ENCODE results near the gene DDR1. TPM values are rescaled to one million over a fixed set of nuclear protein-coding genes. Genes with fewer than 3 reads are reported as not detected.

The DDR1 gene
- polyA plus RNA-seq, 1 donor from 2014 or later: 196 TPM

DNA sequence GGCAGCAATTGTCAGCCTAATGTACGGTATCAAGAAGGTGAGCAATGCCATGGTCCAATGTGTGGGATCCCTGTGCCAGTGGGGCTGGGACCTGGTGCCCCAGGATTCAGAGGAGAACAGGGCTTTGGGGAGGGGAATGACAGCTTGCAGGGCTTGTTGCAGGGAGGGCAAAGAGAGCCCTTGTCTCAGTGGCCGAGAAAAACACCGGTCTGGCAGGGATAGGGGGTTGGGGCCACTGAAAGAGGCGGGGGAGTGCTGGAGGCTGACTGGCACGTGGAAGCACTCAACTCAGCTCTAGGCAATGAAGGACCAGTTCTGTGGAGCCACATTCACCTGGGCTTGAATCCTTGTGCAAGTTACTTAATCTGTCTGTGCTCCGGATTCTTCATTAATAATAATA is 52.9 kb downstream of the DDR1 start:
- TF ChIP-seq RAD21 (conservative IDR thresholded peaks at IDR 0.05): no peak
- TF ChIP-seq, protein P1, sequence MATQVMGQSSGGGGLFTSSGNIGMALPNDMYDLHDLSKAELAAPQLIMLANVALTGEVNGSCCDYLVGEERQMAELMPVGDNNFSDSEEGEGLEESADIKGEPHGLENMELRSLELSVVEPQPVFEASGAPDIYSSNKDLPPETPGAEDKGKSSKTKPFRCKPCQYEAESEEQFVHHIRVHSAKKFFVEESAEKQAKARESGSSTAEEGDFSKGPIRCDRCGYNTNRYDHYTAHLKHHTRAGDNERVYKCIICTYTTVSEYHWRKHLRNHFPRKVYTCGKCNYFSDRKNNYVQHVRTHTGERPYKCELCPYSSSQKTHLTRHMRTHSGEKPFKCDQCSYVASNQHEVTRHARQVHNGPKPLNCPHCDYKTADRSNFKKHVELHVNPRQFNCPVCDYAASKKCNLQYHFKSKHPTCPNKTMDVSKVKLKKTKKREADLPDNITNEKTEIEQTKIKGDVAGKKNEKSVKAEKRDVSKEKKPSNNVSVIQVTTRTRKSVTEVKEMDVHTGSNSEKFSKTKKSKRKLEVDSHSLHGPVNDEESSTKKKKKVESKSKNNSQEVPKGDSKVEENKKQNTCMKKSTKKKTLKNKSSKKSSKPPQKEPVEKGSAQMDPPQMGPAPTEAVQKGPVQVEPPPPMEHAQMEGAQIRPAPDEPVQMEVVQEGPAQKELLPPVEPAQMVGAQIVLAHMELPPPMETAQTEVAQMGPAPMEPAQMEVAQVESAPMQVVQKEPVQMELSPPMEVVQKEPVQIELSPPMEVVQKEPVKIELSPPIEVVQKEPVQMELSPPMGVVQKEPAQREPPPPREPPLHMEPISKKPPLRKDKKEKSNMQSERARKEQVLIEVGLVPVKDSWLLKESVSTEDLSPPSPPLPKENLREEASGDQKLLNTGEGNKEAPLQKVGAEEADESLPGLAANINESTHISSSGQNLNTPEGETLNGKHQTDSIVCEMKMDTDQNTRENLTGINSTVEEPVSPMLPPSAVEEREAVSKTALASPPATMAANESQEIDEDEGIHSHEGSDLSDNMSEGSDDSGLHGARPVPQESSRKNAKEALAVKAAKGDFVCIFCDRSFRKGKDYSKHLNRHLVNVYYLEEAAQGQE (IDR thresholded peaks at IDR 0.05; ENCODE audit: borderline replicate concordance): no peak
- H4K20me1 ChIP-seq (ENCODE audit: insufficient read depth): no peaks in the 10 kb centered on the region
- no peak overlapping the region for H3K9ac ChIP-seq (ENCODE audit: low read length)
- H3K27me3 ChIP-seq (ENCODE audit: insufficient read depth, low read depth, low read length): no peaks in the 10 kb centered on the region
- no peak overlapping the region for H3K4me2 ChIP-seq (ENCODE audit: low read length)
- H3K9me2 ChIP-seq (ENCODE audit: insufficient read depth, low read length): no peaks in the 10 kb centered on the region
- no peak overlapping the region for H3K4me3 ChIP-seq (ENCODE audit: low read length)
- H3F3A ChIP-seq (ENCODE audit: insufficient read depth, low read length, poor library complexity, severe bottlenecking): no peaks in the 10 kb centered on the region
- H3K9me3 ChIP-seq (ENCODE audit: low read length): no peaks in the 10 kb centered on the region
- H3K27ac ChIP-seq (ENCODE audit: low read length): no peak overlapping the region
- H2AFZ ChIP-seq (ENCODE audit: low read depth, low read length): no peak overlapping the region
- H3K79me2 ChIP-seq (replicated peaks; ENCODE audit: insufficient read depth, low read length): no peaks in the 10 kb centered on the region
- H3K36me3 ChIP-seq (ENCODE audit: insufficient read depth, low read length): no peaks in the 10 kb centered on the region

DNA sequence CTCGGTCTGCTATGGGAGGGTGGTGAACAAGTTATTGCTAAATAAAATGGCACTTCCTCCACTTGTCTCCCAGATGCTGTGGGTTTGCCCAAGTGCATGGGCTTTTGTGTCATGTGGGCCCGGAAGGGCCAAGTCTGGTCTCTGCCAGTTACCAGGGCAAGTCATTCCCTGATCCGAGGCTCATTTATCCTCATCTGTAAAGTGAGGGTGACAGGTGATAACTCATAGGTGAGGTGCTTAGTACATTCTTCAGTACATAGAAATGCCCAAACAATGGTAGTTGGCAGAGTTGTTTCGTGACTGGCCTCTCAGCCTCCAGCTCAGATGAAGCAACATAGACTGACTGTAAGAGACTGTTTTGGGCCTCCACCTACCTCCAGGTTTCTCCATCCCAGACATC is 54.4 kb downstream of the DDR1 start:
- Histone ChIP-seq H3K27ac (ENCODE audit: low read length) (no peak overlapping the region), H2AFZ (ENCODE audit: low read depth, low read length) (no peak overlapping the region), H3K4me3 (ENCODE audit: low read length) (no peak overlapping the region), H3K9me3 (ENCODE audit: low read length) (no peaks in the 10 kb centered on the region), H3K36me3 (ENCODE audit: insufficient read depth, low read length) (no peaks in the 10 kb centered on the region), H3K27me3 (ENCODE audit: insufficient read depth, low read depth, low read length) (no peaks in the 10 kb centered on the region), H3K9ac (ENCODE audit: low read length) (no peak overlapping the region), H3K79me2 (replicated peaks; ENCODE audit: insufficient read depth, low read length) (no peaks in the 10 kb centered on the region), H3F3A (ENCODE audit: insufficient read depth, low read length, poor library complexity, severe bottlenecking) (no peaks in the 10 kb centered on the region), H3K4me2 (ENCODE audit: low read length) (no peak overlapping the region), H4K20me1 (ENCODE audit: insufficient read depth) (no peaks in the 10 kb centered on the region), H3K9me2 (ENCODE audit: insufficient read depth, low read length) (no peaks in the 10 kb centered on the region)
- TF ChIP-seq, protein P2, sequence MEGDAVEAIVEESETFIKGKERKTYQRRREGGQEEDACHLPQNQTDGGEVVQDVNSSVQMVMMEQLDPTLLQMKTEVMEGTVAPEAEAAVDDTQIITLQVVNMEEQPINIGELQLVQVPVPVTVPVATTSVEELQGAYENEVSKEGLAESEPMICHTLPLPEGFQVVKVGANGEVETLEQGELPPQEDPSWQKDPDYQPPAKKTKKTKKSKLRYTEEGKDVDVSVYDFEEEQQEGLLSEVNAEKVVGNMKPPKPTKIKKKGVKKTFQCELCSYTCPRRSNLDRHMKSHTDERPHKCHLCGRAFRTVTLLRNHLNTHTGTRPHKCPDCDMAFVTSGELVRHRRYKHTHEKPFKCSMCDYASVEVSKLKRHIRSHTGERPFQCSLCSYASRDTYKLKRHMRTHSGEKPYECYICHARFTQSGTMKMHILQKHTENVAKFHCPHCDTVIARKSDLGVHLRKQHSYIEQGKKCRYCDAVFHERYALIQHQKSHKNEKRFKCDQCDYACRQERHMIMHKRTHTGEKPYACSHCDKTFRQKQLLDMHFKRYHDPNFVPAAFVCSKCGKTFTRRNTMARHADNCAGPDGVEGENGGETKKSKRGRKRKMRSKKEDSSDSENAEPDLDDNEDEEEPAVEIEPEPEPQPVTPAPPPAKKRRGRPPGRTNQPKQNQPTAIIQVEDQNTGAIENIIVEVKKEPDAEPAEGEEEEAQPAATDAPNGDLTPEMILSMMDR (IDR thresholded peaks at IDR 0.05; ENCODE audit: poor library complexity, severe bottlenecking): no peak
- no peak for TF ChIP-seq SMC3 (conservative IDR thresholded peaks at IDR 0.05; ENCODE audit: poor library complexity)
- TF ChIP-seq RAD21 (conservative IDR thresholded peaks at IDR 0.05): no peak
- TF ChIP-seq POLR2AphosphoS5 (IDR thresholded peaks at IDR 0.05): no peak
- TF ChIP-seq MXI1 (conservative IDR thresholded peaks at IDR 0.05; ENCODE audit: poor library complexity, severe bottlenecking): no peak
- TF ChIP-seq EZH2 (IDR thresholded peaks at IDR 0.05; ENCODE audit: borderline replicate concordance, insufficient read depth, low read length, poor library complexity, severe bottlenecking): no peak
- TF ChIP-seq EP300 (conservative IDR thresholded peaks at IDR 0.05; ENCODE audit: poor library complexity, severe bottlenecking): no peak
- TF ChIP-seq TAF1 (IDR thresholded peaks at IDR 0.05; ENCODE audit: low read depth): no peak

DNA sequence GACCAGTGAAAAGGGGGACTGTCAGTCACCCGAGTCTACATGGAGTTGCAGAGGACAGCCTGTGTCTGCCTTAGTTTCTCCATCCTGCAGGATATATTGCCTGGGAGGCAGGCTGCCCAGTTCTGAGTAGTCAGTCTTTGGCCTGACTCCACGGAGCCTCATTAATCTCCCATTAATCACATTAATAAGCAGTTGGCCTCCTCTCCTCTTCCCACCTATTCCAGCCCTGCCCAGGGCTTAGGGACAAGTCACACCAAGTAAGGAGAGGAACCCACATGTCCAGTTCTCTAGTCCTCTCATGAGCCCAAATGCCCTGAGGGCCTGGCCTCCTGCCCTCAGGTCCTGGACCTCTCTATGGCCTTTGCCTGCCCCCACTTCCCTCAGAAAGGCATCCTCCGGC is 55.2 kb downstream of the DDR1 start:
- Histone ChIP-seq H2AFZ (ENCODE audit: low read depth, low read length) (no peak overlapping the region), H3F3A (ENCODE audit: insufficient read depth, low read length, poor library complexity, severe bottlenecking) (no peaks in the 10 kb centered on the region), H3K9ac (ENCODE audit: low read length) (no peak overlapping the region), H3K36me3 (ENCODE audit: insufficient read depth, low read length) (no peaks in the 10 kb centered on the region), H3K9me2 (ENCODE audit: insufficient read depth, low read length) (no peaks in the 10 kb centered on the region), H4K20me1 (ENCODE audit: insufficient read depth) (no peaks in the 10 kb centered on the region), H3K27me3 (ENCODE audit: insufficient read depth, low read depth, low read length) (no peaks in the 10 kb centered on the region), H3K27ac (ENCODE audit: low read length) (no peak overlapping the region), H3K9me3 (ENCODE audit: low read length) (no peaks in the 10 kb centered on the region), H3K79me2 (replicated peaks; ENCODE audit: insufficient read depth, low read length) (no peaks in the 10 kb centered on the region), H3K4me2 (ENCODE audit: low read length) (no peak overlapping the region), H3K4me3 (ENCODE audit: low read length) (no peak overlapping the region)
- TF ChIP-seq MXI1 (conservative IDR thresholded peaks at IDR 0.05; ENCODE audit: poor library complexity, severe bottlenecking) (no peak), EZH2 (IDR thresholded peaks at IDR 0.05; ENCODE audit: borderline replicate concordance, insufficient read depth, low read length, poor library complexity, severe bottlenecking) (no peak), EP300 (conservative IDR thresholded peaks at IDR 0.05; ENCODE audit: poor library complexity, severe bottlenecking) (no peak), RAD21 (conservative IDR thresholded peaks at IDR 0.05) (no peak), TAF1 (IDR thresholded peaks at IDR 0.05; ENCODE audit: low read depth) (no peak), SMC3 (conservative IDR thresholded peaks at IDR 0.05; ENCODE audit: poor library complexity) (no peak), POLR2AphosphoS5 (IDR thresholded peaks at IDR 0.05) (no peak)
- TF ChIP-seq, protein P2 (IDR thresholded peaks at IDR 0.05; ENCODE audit: poor library complexity, severe bottlenecking): no peak
- TF ChIP-seq, protein P1 (IDR thresholded peaks at IDR 0.05; ENCODE audit: borderline replicate concordance): no peak
